Prostate gland (tissue), 2 donors: ENCODE results near the gene PLSCR4.

Experiments used
- CTCF ChIP-seq, 4 experiments: fragments of 200-600 bp in 2 of 4; fragments of 450-650 bp in 2 of 4; sonication (generic) in 2 of 4; IDR thresholded peaks; 1 replicate in 3 of 4; 2 replicates in 1 of 4; pipeline ENCODE4 v1.5.1; 2016 to 2019; ENCODE audit warnings: antibody characterized with exemption in 4 of 4, mild to moderate bottlenecking in 2 of 4, moderate library complexity in 2 of 4
- POLR2A ChIP-seq: fragments of 450-650 bp; IDR thresholded peaks from one replicate; pipeline ENCODE4 v1.6.1; 2016; ENCODE audit warnings: antibody characterized with exemption, mild to moderate bottlenecking
- POLR2AphosphoS5 ChIP-seq: sonication (generic); formaldehyde crosslinking; IDR thresholded peaks from one replicate; pipeline ENCODE4 v1.6.1; 2017; ENCODE audit warnings: antibody characterized with exemption

DNA sequence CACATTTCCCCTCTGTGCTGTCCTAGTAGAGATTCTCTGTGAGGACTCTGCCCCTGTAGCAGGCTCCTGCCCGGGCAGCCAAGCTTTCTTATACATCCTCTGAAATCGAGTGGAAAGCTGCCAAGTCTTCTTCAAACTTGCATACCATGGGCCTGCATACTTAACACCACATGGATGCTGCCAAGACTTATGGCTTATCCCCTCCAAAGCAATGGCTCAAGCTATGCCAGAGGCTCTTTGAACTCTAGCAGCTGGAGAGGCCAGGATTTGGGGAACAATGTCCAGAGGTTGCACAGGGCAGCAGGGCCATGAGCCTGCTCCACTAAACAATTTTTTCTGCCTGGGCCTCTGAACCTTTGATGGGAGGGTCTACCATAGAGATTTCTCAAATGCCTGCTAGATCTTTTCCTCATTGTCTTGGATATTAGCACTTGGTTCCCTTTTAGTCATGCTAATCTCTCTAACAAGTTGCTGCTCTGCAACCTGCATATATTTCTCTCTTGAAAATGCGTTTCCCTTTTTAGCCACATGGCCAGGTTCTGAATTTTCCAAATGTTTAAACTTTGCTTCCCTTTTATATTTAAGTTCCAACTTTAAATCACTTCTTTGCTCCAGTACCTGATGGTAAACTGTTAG lies 6.1 kb upstream of the PLSCR4 start:
- TF ChIP-seq POLR2AphosphoS5 (no peak), CTCF (IDR thresholded peaks at IDR 0.05) (no peak), POLR2A (no peak)
